AG09309 (cell line): Measurements from ENCODE around the gene LRCH3.

Source experiments
- DNase-seq: peaks from one replicate; pipeline ENCODE4 v3.0.0-alpha.2; 2010; ENCODE audit warnings: low read depth
- H3K4me3 ChIP-seq: 2 replicates; pipeline ENCODE4 v1.5.1; 2011; ENCODE audit warnings: mild to moderate bottlenecking, low read depth, low read length, moderate library complexity; ENCODE audit not compliant: control insufficient read depth
- TF ChIP-seq, protein P1 (sequence below): IDR thresholded peaks from 2 replicates; pipeline ENCODE4 v1.5.1; 2011; ENCODE audit warnings: mild to moderate bottlenecking, low read depth, low read length, inconsistent platforms; ENCODE audit not compliant: insufficient read depth, control insufficient read depth; ENCODE audit errors: missing control alignments

The LRCH3 gene

DNA sequence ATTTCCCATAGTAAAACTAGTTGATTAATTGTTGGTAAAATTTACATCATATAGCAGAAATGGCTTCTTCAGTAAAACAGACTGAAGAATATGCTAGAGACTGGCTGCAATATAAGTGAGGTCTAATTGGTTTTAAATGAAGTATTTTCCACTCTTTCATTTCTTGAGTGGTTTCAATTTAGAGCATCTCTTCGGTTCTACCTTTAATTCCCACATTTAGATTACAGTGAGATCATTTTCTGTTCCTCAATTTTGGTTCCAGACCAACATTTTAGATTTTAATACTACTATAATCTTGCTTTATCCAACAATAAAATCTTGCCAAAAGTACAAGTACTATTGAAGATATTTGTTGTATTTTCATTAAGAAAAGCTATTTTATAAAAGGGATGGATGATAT, 1.0 kb upstream of the LRCH3 start:
- no peak for DNase-seq
- H3K4me3 ChIP-seq, result no peak overlapping the region
- TF ChIP-seq, protein P1, sequence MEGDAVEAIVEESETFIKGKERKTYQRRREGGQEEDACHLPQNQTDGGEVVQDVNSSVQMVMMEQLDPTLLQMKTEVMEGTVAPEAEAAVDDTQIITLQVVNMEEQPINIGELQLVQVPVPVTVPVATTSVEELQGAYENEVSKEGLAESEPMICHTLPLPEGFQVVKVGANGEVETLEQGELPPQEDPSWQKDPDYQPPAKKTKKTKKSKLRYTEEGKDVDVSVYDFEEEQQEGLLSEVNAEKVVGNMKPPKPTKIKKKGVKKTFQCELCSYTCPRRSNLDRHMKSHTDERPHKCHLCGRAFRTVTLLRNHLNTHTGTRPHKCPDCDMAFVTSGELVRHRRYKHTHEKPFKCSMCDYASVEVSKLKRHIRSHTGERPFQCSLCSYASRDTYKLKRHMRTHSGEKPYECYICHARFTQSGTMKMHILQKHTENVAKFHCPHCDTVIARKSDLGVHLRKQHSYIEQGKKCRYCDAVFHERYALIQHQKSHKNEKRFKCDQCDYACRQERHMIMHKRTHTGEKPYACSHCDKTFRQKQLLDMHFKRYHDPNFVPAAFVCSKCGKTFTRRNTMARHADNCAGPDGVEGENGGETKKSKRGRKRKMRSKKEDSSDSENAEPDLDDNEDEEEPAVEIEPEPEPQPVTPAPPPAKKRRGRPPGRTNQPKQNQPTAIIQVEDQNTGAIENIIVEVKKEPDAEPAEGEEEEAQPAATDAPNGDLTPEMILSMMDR, result no peak

DNA sequence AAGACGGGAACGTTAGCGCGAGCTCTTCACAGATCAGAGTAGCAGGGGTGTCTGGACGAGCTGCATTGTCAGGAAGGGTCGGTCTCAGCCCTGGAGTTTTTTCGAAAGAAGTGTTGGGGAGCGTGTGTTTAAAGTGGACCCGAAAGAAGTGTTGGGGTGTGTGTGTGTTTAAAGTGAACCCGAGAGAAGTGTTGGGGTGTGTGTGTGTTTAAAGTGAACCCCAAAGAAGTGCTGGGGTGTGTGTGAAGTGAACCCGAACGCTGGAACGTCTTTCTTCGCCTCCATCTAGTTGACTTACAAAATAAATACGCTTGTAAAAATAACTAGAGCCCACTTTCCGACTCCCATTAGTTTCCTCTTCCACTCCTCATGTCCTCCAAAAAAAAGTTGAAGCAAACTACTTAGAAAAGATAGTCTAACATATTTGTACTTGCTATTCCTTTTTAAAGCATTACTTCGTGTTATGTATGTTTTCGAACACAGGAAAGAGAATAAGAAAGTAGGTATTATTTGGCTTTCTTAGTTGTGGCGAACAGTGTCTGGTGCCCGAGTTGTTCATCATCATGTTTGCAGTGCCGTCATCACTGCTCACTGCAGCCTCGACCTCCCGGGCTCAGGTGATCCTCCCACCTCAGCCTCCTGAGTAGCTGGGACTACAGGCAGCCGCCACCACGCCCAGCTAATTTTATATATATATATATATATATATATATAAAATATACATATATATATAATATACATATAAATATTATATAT, 1.0 kb downstream of the LRCH3 start:
- TF ChIP-seq, protein P1, result no peak
- no peak for DNase-seq

DNA sequence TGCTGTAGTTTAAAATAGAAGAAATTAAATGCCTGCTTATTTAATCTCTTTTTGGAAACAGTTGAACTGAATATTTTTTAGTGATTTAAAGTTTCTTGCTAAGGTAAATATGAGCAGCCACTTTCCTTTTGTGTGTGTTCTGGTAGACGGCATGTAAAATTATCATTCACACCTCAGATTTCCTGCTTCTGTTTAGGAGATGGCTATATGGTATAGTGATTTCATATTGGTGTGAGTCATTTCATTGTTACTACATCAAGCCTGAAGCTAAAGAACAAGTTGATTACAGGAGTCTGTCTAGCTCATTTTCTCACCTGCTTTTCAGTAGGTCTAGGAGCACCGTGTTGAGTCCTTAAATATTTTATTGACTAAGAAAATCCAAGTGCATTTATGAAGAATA, 2.2 kb downstream of the LRCH3 start:
- TF ChIP-seq, protein P1, result no peak
- no peak for DNase-seq
- no peak overlapping the region for H3K4me3 ChIP-seq

More for the DNA sequence above, 1.0 kb downstream of the LRCH3 start:
- peak overlapping the region; percentile 78 for H3K4me3 ChIP-seq

DNA sequence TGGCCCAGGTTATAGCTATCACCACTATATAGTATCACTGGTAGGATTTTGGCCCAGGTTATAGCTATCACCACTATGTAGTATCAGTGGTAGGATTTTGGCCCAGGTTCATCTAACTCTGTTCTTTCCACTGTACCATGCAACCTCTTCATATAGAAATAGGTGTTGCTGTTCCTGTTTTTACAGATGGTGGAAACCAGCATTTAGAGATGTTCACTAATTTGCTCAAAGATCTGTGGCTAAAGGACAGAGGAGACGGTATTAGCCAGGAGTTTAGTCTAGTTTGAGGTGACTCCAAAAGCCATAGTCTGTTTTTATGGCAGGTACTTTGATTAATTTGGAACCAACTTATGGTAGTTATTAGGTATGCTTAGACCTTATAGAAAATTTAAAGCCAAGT, 3.1 kb downstream of the LRCH3 start:
- TF ChIP-seq, protein P1, result no peak
- H3K4me3 ChIP-seq, result no peak overlapping the region
- no peak for DNase-seq

DNA sequence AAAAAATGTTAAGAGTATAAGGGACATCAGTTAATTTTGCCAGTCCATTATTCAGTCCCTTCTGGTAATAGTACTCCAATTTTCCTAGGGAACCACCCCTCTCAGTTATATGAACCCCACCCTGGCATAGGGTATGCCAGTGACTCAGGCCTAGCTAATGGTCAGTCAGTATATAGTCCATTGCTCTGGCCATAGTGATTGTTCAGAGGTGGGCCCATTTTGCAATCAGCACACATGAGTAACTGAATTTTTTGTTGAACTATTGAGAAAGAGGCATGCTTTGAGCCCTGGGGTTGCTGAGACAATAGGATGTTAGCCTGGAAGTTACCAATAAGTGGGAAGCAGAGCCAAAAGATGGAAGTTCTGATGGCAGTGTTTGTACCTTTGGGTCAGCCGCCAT, 4.1 kb downstream of the LRCH3 start:
- TF ChIP-seq, protein P1, result no peak
- peak; percentile 45 for DNase-seq
- H3K4me3 ChIP-seq, result no peak overlapping the region

DNA sequence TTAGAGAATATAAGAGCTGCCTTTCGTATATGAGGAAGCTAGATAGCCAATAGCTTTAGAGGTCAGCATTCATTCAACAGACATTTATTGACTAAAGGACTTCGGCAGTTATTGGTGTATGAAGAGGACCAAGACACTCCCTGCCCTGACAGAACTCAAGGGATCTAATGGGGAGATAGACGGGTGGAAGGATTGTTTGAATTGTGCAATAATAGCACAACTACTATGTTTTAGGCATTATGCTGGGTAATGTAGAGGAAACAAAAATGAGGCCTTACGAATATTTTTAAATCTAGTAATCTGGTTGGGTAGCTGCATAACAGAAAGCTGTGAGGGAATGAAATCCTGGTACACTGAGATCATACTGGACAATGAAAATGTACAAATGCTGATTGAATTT, 5.0 kb downstream of the LRCH3 start:
- TF ChIP-seq, protein P1, result no peak
- no peak for DNase-seq

More for the DNA sequence above, 5.0 kb downstream of the LRCH3 start:
- no peak overlapping the region for H3K4me3 ChIP-seq
